ENCODE measurements around the gene KIF13A. TPM values are rescaled to one million over a fixed set of nuclear protein-coding genes. Genes with fewer than 3 reads are reported as not detected.

The KIF13A gene
- total RNA-seq, 1 donor from 2014 or later: 44.4 TPM

DNA sequence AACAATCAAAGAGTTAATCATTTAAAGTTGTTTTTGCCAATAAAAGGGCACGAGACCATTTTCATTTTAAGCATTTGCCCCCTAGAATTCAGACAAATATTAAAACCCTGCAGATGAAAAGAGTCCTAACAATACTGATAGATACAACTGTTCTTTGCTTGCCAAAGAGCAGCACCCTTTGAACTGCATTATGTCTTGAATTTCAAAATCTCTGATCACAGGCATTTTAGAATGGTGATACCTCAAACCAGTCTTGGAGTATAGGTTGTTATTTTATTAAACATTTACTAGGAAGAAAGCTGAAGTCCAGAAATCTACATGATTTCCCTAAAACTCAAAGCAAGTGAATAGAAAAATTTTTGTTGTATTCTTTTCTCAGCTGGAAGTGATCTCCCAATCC, 108.7 kb downstream of the KIF13A start:
- no peak overlapping the region for H3K27ac Mint-ChIP-seq
- DNase-seq (ENCODE audit: low spot score, unreplicated experiment): no peak
- no peak overlapping the region for H3K4me3 Mint-ChIP-seq (ENCODE audit: low read depth)
- H3K4me1 Mint-ChIP-seq (ENCODE audit: low read depth): peaks cover 9% of the 10 kb centered on the region
- TF ChIP-seq, protein P1, sequence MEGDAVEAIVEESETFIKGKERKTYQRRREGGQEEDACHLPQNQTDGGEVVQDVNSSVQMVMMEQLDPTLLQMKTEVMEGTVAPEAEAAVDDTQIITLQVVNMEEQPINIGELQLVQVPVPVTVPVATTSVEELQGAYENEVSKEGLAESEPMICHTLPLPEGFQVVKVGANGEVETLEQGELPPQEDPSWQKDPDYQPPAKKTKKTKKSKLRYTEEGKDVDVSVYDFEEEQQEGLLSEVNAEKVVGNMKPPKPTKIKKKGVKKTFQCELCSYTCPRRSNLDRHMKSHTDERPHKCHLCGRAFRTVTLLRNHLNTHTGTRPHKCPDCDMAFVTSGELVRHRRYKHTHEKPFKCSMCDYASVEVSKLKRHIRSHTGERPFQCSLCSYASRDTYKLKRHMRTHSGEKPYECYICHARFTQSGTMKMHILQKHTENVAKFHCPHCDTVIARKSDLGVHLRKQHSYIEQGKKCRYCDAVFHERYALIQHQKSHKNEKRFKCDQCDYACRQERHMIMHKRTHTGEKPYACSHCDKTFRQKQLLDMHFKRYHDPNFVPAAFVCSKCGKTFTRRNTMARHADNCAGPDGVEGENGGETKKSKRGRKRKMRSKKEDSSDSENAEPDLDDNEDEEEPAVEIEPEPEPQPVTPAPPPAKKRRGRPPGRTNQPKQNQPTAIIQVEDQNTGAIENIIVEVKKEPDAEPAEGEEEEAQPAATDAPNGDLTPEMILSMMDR (IDR thresholded peaks at IDR 0.05; ENCODE audit: unreplicated experiment): no peak
- H3K36me3 Mint-ChIP-seq (ENCODE audit: insufficient read depth): peaks cover 2% of the 10 kb centered on the region
- H3K27me3 Mint-ChIP-seq: no peaks in the 10 kb centered on the region
- H3K9me3 Mint-ChIP-seq (ENCODE audit: low read depth): no peaks in the 10 kb centered on the region

DNA sequence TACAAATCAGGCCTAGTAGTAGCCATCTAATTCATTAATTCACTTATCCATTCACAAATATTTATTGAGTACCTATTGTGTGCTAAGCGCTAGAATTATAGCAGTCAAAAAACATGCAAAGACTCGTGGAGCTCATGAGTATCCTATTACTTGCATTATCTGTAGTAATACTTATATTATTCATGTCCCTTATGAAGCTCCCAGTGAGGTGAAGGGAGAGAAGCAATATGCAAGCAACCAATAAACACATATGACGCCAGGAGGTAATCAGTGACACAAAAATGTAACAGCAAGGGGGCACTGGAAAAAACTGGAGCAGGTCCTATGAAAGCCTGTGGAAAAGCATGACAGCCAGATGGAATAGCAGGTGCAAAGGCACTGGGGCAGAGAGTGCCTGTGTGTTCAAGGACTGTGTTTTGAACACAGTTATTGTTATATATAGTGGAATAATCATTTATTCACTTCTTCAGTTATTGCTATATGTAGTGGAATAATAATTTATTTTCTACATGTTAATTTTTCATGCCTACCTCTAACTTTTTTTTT, 109.5 kb downstream of the KIF13A start:
- H3K9me3 Mint-ChIP-seq (ENCODE audit: low read depth): no peaks in the 10 kb centered on the region
- H3K36me3 Mint-ChIP-seq (ENCODE audit: insufficient read depth): peaks cover 2% of the 10 kb centered on the region
- H3K4me1 Mint-ChIP-seq (ENCODE audit: low read depth): peaks cover 9% of the 10 kb centered on the region
- no peak for DNase-seq (ENCODE audit: low spot score, unreplicated experiment)
- TF ChIP-seq, protein P1 (IDR thresholded peaks at IDR 0.05; ENCODE audit: unreplicated experiment): no peak
- H3K27me3 Mint-ChIP-seq: no peaks in the 10 kb centered on the region
- no peak overlapping the region for H3K27ac Mint-ChIP-seq
- H3K4me3 Mint-ChIP-seq (ENCODE audit: low read depth): no peak overlapping the region

DNA sequence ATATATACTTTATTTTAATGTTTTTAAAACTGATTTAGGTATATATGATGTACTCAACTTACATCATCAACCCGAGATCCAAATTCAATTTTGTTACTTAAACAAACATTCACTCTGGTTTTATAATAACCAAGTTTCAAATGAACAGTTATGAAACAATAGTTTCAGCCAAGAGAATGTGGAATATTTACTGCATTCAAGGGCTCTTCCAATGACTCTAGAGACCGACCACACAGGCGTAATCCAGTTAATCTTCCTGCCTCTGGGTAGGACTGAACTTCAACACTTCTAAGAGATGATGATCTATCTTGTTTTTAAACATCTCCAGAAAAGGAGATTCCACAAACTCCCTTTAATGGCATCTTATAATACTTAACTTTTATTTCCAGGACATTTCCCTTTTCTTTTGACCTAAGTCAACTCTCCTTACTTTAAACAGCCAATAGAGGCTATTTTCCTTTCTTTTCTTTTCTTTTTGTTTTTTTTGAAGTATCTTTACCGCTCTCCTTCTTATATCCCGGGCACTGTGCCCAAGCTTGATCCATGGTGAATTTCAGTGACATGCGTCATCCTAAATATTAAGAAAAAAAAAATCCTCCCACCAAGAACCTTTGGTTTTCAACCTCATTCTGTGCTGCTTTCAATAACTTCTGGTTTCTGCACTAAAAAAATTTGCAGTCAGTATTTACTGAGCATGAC, 110.1 kb downstream of the KIF13A start:
- Mint-ChIP-seq H3K27me3 (no peaks in the 10 kb centered on the region), H3K27ac (no peak overlapping the region), H3K4me3 (ENCODE audit: low read depth) (no peak overlapping the region), H3K4me1 (ENCODE audit: low read depth) (peaks cover 9% of the 10 kb centered on the region), H3K9me3 (ENCODE audit: low read depth) (no peaks in the 10 kb centered on the region), H3K36me3 (ENCODE audit: insufficient read depth) (peaks cover 2% of the 10 kb centered on the region)
- DNase-seq (ENCODE audit: low spot score, unreplicated experiment): no peak
- TF ChIP-seq, protein P1 (IDR thresholded peaks at IDR 0.05; ENCODE audit: unreplicated experiment): no peak

DNA sequence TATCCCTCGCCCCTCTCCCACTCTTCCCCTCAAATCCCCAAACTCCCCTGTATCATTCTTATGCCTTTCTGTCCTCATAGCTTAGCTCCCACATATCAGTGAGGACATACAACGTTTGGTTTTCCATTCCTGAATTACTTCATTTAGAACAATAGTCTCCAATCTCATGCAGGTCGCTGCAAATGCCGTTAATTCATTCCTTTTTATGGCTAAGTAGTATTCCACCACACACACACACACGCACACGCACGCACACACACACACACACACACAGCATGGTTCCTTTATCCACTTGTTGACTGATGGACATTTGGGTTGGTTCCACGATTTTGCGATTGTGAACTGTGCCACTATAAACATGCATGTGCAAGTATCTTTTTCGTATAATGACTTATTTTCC, 112.7 kb downstream of the KIF13A start:
- H3K4me3 Mint-ChIP-seq (ENCODE audit: low read depth): no peak overlapping the region
- no peak for DNase-seq (ENCODE audit: low spot score, unreplicated experiment)
- H3K4me1 Mint-ChIP-seq (ENCODE audit: low read depth): peaks cover 10% of the 10 kb centered on the region
- H3K27ac Mint-ChIP-seq: no peak overlapping the region
- H3K36me3 Mint-ChIP-seq (ENCODE audit: insufficient read depth): peaks cover 2% of the 10 kb centered on the region
- no peaks in the 10 kb centered on the region for H3K9me3 Mint-ChIP-seq (ENCODE audit: low read depth)
- no peaks in the 10 kb centered on the region for H3K27me3 Mint-ChIP-seq
- TF ChIP-seq, protein P1 (IDR thresholded peaks at IDR 0.05; ENCODE audit: unreplicated experiment): no peak

DNA sequence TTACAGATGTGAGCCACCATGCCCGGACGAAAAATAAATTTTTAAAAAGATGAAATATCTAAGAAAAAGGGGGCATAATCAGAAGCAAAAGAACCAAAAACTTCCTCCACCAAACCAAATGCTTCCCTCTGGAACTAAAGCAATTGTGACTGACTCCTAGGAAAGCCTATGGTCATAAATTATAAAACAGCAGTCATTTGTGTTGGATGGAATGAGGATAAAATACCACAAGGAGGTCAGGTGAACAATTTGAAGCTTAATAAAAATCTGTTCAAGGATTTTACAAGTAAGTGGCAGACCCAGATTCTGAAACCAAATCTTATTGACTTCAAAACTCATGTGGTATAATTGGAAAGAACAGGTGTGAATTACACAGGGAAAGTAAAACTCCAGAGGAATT, 114.5 kb downstream of the KIF13A start:
- TF ChIP-seq, protein P1 (IDR thresholded peaks at IDR 0.05; ENCODE audit: unreplicated experiment): no peak

More for the DNA sequence above, 114.5 kb downstream of the KIF13A start:
- Mint-ChIP-seq H3K36me3 (ENCODE audit: insufficient read depth) (peaks cover 2% of the 10 kb centered on the region), H3K4me3 (ENCODE audit: low read depth) (no peak overlapping the region), H3K27ac (no peak overlapping the region), H3K27me3 (no peaks in the 10 kb centered on the region), H3K9me3 (ENCODE audit: low read depth) (no peaks in the 10 kb centered on the region), H3K4me1 (ENCODE audit: low read depth) (peaks cover 13% of the 10 kb centered on the region)
- DNase-seq (ENCODE audit: low spot score, unreplicated experiment): no peak
